GM08714 (cell line): Measurements from ENCODE around the gene SLC8A1.

Experiments
- H3K4me3 ChIP-seq: fragments of 200-500 bp; sonication (Bioruptor generic); 2 replicates; pipeline ENCODE4 v1.5.1; 2014; ENCODE audit warnings: mild to moderate bottlenecking, low read length, inconsistent platforms
- ZNF274 ChIP-seq: IDR thresholded peaks from 2 replicates; pipeline ENCODE4 v1.6.1; 2012; ENCODE audit warnings: mild to moderate bottlenecking, low read depth, low read length

Gene SLC8A1

GRCh38 chr2:40321016-40321623, 130.8 kb downstream of the SLC8A1 start:
- no peak overlapping the region for H3K4me3 ChIP-seq
- no peak for TF ChIP-seq ZNF274

DNA sequence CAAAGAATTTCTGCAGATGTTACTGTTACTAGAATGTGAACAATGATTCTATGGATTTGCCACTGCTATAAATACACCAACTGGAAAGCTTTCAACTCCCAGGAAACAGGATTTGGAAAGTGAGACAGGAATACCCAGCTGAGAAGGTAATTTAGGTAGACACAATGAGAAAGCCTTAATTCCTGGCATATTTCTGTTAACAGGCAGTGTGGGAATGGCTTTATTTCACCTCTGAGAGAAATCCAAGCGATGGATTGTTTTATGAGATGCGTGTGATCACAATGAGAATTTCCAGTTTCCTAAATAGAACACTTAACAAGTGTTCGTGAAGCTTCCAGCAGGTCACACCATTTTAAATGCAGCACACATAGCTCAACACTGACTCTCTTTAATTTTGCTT, 133.0 kb downstream of the SLC8A1 start:
- H3K4me3 ChIP-seq, result no peak overlapping the region
- no peak for TF ChIP-seq ZNF274

- TF ChIP-seq ZNF274, result no peak
Observed at GRCh38 chr2:40317761-40318160, 134.1 kb downstream of the SLC8A1 start.

GRCh38 chr2:40317046-40317445, 134.8 kb downstream of the SLC8A1 start:
- no peak for TF ChIP-seq ZNF274
- no peak overlapping the region for H3K4me3 ChIP-seq

More at GRCh38 chr2:40317761-40318160, 134.1 kb downstream of the SLC8A1 start:
- H3K4me3 ChIP-seq, result no peak overlapping the region

- no peak for TF ChIP-seq ZNF274
- H3K4me3 ChIP-seq, result no peak overlapping the region
Observed at GRCh38 chr2:40316620-40317019, 135.3 kb downstream of the SLC8A1 start.

GRCh38 chr2:40315683-40316082, 136.2 kb downstream of the SLC8A1 start:
- TF ChIP-seq ZNF274, result no peak
- H3K4me3 ChIP-seq, result no peak overlapping the region

- no peak for TF ChIP-seq ZNF274
- H3K4me3 ChIP-seq, result no peak overlapping the region
Observed at GRCh38 chr2:40311026-40311425, 140.9 kb downstream of the SLC8A1 start.

DNA sequence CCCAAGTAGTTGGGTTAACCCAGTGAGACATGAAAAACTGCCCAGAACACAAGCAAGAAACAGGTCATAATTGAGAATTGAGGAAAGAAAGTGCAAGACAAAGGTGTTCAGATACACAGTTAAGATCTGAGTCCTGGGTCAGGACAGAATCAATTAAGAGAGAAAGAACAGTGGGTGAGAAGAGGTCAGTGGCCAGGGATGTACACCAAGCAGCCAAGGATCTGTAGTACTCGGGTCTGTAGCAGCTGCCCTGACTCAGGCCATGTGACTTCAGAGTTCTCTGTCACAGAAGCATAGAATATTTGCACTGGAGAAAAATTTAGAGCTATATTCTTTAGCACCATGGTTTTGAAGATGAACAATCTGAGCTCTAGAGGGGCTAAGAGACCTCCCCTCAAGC, 141.6 kb downstream of the SLC8A1 start:
- TF ChIP-seq ZNF274, result no peak
- no peak overlapping the region for H3K4me3 ChIP-seq

DNA sequence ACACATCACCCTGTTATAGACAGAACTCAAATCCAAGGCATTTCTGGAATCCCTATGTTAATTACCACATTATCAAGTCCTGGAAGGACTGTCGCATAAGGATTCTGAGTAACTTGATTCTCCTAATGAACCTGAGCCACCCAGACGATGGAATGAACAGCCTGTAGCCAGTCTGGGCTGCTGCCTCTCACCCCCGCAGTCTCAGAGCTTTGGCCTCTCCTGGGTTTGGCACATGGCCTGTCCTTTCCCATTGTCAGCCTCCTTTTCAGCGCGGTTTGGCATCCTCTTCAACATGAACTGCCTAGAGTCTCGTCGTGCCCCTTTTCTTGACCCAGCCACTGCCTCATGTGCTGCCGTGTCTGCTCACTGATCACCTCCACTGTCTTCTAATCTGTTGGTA, 147.6 kb downstream of the SLC8A1 start:
- H3K4me3 ChIP-seq, result no peak overlapping the region
- TF ChIP-seq ZNF274, result no peak

DNA sequence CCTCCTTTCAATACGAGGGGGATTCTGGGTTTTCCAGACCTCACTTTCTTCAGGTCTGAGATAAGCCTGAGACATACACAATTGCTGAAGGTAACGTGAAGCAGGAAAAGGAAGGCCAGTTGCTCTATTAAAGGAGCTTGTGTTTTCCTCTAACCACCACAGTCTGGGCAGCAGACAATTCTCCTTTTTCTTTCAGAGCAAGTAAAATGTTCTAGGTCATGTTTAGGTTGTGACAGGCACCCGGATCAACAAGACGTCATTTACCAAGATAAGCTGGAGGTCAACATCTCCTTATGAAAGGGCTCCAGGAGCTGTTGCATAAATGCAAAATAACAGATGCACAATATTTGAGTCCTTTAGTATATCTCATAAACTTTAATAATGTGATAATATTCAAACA, 148.1 kb downstream of the SLC8A1 start:
- TF ChIP-seq ZNF274, result no peak
- no peak overlapping the region for H3K4me3 ChIP-seq

DNA sequence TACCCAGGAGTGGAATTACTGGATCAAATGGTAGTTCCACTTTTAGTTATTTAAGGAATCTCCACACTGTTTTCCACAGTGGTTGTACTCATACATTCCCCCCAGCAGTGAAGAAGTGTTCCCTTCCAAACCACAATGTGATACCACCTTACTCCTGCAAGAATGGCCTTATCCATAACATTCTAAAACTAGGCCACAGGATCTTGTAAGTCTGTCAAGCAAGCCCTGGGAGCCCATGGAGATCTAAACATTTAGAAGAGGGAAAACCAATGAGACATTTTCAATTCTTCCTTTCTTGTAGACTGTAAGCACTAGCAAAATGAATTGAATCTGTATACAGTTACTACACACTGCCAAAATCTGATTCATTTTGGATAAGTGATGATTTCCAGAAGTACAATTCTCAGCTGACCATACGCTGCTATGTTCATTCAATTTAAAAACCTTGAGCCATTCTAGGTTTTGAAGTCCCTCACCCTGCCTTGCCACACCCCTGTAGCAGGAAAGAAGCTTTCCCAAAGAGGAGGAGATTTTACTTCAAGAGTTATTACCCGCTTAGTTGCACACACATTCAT, 149.1 kb downstream of the SLC8A1 start:
- H3K4me3 ChIP-seq, result no peak overlapping the region
- no peak for TF ChIP-seq ZNF274

DNA sequence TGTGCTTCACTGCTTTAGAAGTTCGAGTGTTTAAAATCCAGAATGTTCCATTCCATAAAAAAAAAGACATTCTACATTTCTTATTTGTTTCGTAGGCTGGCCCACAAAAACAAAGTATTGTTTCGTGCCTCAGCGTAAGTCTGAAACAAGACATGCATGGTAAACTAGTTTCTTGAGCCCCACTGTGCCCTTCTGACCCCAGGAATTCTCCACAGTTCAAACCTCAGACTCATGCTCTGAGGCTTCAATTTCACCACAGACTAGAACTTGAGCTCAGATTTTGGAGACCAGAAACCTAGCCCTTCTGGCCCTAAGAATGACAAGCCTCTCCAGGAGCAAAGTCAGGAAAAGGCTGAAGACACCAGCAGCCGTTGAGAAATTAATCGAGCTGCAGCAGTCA, 151.5 kb downstream of the SLC8A1 start:
- TF ChIP-seq ZNF274, result no peak
- no peak overlapping the region for H3K4me3 ChIP-seq

DNA sequence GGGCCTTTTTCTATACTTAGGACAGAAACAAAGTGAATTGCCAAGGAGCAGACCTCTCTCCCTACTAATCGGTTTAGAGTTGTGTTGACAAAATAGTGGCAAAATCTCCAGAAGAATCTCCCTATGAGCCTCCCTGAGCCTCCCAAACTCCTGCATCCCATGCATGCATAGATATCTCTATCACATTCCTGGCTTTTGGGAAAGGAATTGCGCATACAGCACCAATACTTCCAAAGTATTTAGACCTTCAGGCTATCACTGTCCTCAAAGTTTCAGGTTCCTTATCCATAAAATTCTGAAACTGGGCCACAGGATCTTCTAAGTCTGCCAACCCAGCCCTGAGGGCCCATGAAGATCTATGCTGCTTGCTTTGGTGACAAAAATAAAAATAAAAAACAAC, 152.1 kb downstream of the SLC8A1 start:
- TF ChIP-seq ZNF274, result no peak
- no peak overlapping the region for H3K4me3 ChIP-seq

DNA sequence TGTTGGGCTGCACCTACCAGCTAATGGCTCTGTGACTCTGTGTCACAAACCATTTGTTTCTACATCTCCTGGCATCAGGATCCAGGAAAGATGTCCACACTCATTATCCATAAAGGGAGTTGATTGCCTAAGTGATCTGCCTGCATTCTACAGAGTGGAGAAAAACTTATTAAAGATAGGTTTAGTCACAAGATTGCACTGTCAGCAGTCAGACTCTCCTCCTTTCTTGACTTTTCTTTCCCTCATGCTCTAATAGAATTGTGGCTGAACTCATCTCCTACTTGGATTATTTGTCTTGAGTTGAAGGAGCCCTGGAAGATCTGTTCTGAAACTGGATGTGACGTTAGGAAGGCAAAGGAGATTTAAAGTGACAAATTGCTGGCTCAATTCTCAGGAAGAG, 152.7 kb downstream of the SLC8A1 start:
- TF ChIP-seq ZNF274, result no peak
- no peak overlapping the region for H3K4me3 ChIP-seq

- H3K4me3 ChIP-seq, result no peak overlapping the region
- no peak for TF ChIP-seq ZNF274
Observed at GRCh38 chr2:40298026-40298425, 153.9 kb downstream of the SLC8A1 start.

DNA sequence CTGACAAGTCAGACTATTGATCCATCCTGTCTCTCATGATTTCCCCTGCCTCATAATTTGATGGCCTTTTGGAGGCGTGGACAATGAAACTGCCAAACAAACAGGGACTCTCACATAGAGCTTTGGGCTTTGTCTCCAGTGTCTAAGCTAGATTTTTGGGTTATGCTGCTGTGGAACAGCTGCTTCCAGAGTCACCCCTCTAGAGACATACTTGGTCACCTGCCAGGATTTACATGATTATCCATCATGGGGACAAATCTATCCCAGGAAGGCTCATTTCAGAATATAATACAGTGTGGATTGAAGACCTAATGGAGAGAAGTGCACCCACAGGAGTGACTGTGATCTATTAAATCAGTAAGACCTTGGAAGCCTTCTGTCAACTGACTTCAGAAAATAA, 159.6 kb downstream of the SLC8A1 start:
- TF ChIP-seq ZNF274, result no peak
- no peak overlapping the region for H3K4me3 ChIP-seq
